ENCODE measurements around the gene XRCC4.
"Not testable (repeated sequence)": the region's sequence is repeated elsewhere in the genome, so short reads cannot be mapped to it uniquely, and the experiment has no call there.

XRCC4 gene

GRCh38 chr5:83076742-83077661 lies at the start of gene XRCC4, which contains the start of gene TMEM167A:
Gene XRCC4, plus strand, starts transcription at chr5:83077547. Its CDS starts 27,373 bp downstream, at chr5:83104920.
Gene TMEM167A, minus strand, starts transcription at chr5:83077394. Its CDS starts 71 bp downstream, at chr5:83077323.
- peak; percentile 82 for DNase-seq (ENCODE audit: low read depth)

GRCh38 chr5:83029912-83030311 lies 47.4 kb upstream of the XRCC4 start:
- no peak for DNase-seq (ENCODE audit: low read depth)

GRCh38 chr5:83031381-83031780 lies 46.0 kb upstream of the XRCC4 start:
- DNase-seq (ENCODE audit: low read depth), result no peak

GRCh38 chr5:83034036-83034435 lies 43.3 kb upstream of the XRCC4 start:
- no peak for DNase-seq (ENCODE audit: low read depth)

- no peak for DNase-seq (ENCODE audit: low read depth)
These were observed 42.7 kb upstream of the XRCC4 start for GRCh38 chr5:83034528-83035207.

GRCh38 chr5:83035373-83036100 lies 41.8 kb upstream of the XRCC4 start:
- DNase-seq (ENCODE audit: low read depth), result no peak

GRCh38 chr5:83036991-83037575 lies 40.3 kb upstream of the XRCC4 start:
- no peak for DNase-seq (ENCODE audit: low read depth)

- DNase-seq (ENCODE audit: low read depth), result no peak
These were observed 38.4 kb upstream of the XRCC4 start for GRCh38 chr5:83038924-83039323.

GRCh38 chr5:83042507-83042906 lies 34.8 kb upstream of the XRCC4 start:
- DNase-seq (ENCODE audit: low read depth), result no peak

GRCh38 chr5:83044926-83045325 lies 32.4 kb upstream of the XRCC4 start:
- DNase-seq (ENCODE audit: low read depth), result no peak

GRCh38 chr5:83048277-83048676 lies 29.1 kb upstream of the XRCC4 start:
- DNase-seq (ENCODE audit: low read depth), result no peak

- DNase-seq (ENCODE audit: low read depth), result no peak
These were observed 28.5 kb upstream of the XRCC4 start for GRCh38 chr5:83048811-83049210.

- no peak for DNase-seq (ENCODE audit: low read depth)
These were observed 27.9 kb upstream of the XRCC4 start for GRCh38 chr5:83049370-83049885.

- no peak for DNase-seq (ENCODE audit: low read depth)
These were observed 26.5 kb upstream of the XRCC4 start for GRCh38 chr5:83050723-83051340.

GRCh38 chr5:83055166-83055565 lies 22.2 kb upstream of the XRCC4 start:
- no peak for DNase-seq (ENCODE audit: low read depth)

GRCh38 chr5:83058726-83059125 lies 18.6 kb upstream of the XRCC4 start:
- no peak for DNase-seq (ENCODE audit: low read depth)

GRCh38 chr5:83059341-83059740 lies 18.0 kb upstream of the XRCC4 start:
- no peak for DNase-seq (ENCODE audit: low read depth)

GRCh38 chr5:83066548-83067110 lies 10.7 kb upstream of the XRCC4 start:
- no peak for DNase-seq (ENCODE audit: low read depth)

- DNase-seq (ENCODE audit: low read depth), result not testable (repeated sequence)
These were observed 10.0 kb upstream of the XRCC4 start for GRCh38 chr5:83067377-83067776.

GRCh38 chr5:83069096-83069799 lies 8.1 kb upstream of the XRCC4 start:
- DNase-seq (ENCODE audit: low read depth), result no peak
